OCI-LY7 (cell line): Measurements from ENCODE around the gene FBXW8.

Experiments
- CTCF ChIP-seq: fragments of 200-600 bp; sonication (generic); conservative IDR thresholded peaks from 2 replicates; pipeline ENCODE4 v1.5.1; 2014; ENCODE audit warnings: mild to moderate bottlenecking, antibody characterized with exemption, low read length, moderate library complexity, mixed read lengths
- EZH2phosphoT487 ChIP-seq: fragments of 200-600 bp; sonication (generic); IDR thresholded peaks from 2 replicates; pipeline ENCODE4 v1.6.1; 2018; ENCODE audit warnings: low read depth, borderline replicate concordance, mild to moderate bottlenecking, mixed run types, antibody characterized with exemption, low read length, moderate library complexity, mixed read lengths

GRCh38 chr12:116934908-116935705 lies 24.4 kb downstream of the FBXW8 start:
- TF ChIP-seq CTCF = no peak
- no peak for TF ChIP-seq EZH2phosphoT487
